CD4-positive, alpha-beta T cell treated with Interleukin-12 subunit alpha and Interleukin-12 subunit beta, for 1 hour (primary cell): ENCODE results near the gene VRTN.
"Not testable (repeated sequence)": the region's sequence is repeated elsewhere in the genome, so short reads cannot be mapped to it uniquely, and the experiment has no call there.

Experiments
- DNase-seq: peaks from one replicate; pipeline ENCODE4 v3.0.0-alpha.2; 2020

Gene VRTN

DNA sequence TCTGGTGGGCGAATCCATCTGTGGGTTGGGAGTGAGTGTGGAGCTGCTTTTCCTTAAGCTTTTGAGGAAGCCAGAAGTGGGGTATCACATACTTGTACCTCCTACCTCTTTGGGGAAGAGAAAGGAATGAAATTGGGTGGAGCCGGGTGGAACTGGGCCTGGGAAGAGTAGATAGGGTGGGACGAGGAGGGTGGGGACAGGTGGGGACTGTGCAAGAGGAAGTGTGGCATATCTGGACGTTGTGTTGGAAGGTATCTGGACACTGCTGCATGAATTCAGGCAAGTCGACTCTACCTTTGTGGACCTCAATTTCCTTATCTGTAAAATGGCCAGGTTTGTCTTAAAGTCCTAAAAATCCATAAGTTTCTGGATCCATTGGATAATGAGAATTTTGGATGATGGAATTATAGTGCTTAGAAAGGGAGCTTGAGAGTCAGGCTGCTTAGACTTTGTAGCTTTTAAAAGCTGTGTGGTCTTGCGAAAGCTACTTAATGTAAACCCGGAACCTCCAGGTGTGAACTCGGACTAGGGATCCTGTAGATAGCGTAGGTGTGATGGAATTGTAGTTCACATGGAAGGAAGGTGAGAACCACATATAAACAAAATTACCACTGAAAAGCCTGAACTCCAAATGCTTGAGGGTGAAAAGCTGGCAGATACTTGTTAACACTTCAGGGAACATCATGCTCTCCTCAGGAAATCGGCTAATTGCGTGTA, 2.1 kb downstream of the VRTN start:
- no peak for DNase-seq

DNA sequence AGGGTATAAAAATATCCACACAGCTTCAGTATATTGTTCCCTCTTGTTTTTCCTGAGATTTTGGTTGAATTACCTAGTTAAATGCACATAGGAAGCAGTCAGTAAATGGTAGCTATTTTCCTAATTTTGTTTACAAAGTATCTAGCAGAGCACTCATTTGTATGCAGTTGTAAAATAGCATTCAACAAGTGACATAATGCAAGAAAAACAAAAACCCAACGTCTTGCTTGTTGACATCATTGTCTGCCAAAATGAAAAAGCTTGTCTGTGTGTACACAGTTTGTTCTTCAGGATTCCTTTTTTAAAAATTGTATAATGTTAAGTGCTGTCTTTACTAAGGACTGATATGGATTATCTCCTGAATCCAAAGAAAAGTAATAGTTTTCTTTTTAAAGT, 2.7 kb downstream of the VRTN start:
- DNase-seq = no peak

DNA sequence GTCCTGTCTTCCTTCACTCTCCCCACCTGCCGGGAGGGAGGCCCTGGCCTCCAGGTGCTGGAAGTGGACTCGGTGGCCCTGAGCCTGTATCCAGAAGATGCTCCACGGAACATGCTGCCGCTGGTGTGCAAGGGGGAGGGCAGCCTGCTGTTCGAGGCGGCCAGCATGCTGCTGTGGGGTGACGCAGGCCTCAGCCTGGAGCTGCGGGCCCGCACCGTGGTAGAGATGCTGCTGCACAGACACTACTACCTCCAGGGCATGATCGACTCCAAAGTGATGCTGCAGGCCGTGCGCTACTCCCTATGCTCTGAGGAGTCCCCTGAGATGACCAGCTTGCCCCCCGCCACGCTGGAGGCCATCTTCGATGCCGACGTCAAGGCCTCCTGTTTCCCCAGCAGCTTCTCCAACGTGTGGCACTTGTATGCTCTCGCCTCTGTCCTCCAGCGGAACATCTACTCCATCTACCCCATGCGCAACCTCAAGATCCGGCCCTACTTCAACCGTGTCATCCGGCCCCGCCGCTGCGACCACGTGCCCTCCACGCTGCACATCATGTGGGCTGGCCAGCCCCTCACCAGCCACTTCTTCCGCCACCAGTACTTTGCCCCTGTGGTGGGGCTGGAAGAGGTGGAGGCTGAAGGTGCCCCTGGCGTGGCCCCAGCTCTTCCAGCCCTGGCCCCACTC, 8.8 kb downstream of the VRTN start:
- no peak for DNase-seq

DNA sequence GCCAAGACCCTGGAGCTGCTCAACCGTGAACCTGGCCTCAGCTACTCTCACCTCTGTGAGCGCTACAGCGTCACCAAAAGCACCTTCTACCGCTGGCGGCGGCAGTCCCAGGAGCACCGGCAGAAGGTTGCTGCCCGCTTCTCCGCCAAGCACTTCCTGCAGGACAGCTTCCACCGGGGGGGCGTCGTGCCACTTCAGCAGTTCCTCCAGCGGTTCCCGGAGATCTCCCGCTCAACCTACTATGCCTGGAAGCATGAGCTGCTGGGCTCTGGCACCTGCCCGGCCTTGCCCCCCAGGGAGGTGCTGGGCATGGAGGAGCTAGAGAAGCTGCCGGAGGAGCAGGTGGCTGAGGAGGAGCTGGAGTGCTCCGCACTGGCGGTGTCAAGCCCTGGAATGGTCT, 9.3 kb downstream of the VRTN start:
- DNase-seq = no peak

DNA sequence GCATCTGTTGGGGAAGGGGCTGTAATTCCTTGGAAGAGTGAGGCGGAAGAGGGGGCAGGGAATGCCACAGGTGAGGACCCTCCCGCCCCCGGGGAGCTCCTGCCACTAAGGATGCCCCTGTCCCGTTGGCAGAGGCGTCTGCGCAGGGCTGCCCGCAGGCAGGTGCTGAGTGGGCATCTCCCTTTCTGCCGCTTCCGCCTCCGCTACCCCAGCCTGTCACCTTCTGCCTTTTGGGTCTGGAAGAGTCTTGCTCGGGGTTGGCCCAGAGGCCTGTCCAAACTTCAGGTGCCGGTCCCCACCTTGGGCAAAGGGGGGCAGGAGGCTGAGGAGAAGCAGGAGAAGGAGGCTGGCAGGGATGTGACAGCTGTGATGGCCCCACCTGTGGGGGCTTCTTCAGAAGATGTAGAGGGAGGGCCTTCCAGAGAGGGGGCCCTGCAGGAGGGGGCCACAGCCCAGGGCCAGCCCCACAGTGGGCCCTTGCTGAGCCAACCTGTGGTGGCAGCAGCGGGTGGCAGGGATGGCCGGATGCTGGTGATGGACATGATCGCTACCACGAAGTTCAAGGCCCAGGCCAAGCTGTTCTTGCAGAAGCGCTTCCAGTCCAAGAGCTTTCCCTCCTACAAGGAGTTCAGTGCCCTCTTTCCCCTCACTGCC, 10.0 kb downstream of the VRTN start:
- no peak for DNase-seq

DNA sequence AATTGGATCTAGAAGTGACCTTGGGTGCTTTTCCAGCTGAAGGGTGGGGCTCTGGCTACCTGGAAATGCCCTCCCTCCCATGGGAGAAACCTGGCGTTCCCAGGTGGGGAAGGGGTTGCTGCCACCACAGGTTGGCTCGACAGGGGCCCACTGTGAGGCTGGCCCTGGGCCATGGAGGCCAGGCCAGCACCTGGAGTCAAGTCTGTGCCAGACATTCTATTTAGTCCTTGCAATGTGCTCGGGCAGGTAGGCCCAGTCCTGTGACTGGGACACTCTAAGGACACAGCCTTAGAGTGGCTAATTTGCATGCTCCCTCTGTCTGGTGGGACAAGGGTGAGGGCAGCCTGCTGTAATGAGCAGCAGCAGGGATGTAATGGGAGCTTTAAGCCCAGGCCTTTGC, 11.9 kb downstream of the VRTN start:
- DNase-seq = no peak

DNA sequence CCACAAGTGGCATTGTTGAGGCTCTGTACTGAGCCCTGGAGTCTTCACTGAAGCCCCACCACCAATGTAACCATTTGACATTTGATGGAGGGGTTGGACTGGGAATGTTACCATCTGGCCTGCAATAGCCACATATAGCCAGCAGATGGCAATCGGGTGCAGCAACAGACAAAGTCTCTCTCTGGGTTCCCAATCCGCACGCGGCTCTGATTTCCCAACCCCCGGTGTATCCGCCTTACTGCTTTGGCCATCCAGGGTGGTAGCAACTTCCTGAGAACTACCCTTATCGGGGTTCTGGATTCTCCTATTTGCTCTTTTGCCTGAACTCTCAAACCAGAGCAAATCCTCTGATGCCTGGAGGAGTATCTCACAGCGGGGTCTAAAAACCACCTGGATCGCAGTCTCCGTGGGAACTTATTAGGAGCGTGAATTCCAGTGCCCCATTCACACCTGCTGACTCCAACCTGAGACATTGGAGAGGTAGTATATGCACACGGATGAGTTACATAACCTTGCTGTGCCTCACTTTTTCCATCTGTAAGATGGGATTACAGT, 14.2 kb downstream of the VRTN start:
- peak; percentile 67 for DNase-seq

DNA sequence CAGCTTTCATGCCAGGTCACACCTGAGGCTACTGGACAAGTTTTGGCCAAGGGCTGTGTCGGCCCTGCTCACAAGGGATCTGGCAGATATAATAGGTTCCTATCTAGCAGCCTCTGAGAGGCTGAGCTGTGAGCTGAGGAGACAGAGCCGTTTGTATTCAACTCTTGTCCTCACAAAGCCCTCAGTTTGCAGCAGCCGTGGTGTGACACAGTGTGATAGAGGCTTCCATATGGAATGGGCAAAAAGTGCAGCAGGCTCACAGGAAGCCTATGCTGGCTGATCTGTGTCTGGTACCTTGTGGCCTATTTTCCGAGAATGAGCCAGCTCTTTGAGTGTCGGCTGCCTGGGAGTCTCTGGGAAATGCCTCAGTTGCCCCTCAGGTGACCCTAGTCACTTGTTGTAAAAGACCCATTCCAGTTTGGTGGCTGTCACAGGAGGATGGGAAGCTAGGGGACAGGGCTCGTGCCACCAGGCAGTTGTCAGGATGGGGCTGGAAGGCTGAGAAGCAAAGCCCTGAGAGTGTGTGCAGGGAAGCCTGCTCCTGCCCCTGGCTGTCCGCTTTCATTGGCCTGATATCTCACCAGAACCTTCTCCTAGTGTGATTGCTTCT, 16.1 kb downstream of the VRTN start:
- DNase-seq = no peak

DNA sequence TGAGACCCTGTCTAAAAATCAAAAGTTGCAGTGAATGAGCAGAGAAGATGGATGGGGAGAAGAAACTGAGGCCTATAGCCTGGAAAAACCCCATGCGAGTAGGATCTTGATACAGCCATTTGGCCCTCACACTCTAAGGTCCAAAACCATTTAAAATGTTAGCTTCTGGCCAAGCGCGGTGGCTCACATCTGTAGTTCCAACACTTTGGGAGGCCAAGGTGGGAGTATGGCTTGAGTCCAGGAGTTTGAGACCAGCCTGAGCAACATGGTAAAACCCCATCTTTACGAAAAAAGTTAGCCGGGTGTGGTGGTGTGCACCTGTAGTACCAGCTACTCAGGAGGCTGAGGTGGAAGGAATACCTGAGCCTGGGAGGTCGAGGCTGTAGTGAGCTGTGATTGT, 19.8 kb downstream of the VRTN start:
- DNase-seq = no peak

DNA sequence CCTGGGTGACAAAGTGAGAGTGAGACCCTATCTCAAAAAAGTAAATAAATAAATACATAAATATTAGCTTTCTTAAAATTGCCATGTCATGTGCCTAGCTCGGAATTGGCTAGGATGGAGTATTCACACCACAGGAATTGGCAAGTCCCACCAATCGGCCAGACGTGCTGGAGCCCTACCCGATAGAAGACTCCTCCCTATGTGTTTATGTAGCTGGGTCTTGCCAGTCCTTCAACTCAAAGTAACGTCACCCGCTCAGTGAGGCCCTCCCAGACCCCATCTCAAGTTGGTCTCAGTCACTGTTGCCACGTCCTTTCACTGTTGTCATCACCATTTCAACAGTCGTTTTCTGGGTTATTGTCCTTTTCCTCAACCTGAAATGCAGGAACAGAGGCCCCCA, 20.2 kb downstream of the VRTN start:
- no peak for DNase-seq

DNA sequence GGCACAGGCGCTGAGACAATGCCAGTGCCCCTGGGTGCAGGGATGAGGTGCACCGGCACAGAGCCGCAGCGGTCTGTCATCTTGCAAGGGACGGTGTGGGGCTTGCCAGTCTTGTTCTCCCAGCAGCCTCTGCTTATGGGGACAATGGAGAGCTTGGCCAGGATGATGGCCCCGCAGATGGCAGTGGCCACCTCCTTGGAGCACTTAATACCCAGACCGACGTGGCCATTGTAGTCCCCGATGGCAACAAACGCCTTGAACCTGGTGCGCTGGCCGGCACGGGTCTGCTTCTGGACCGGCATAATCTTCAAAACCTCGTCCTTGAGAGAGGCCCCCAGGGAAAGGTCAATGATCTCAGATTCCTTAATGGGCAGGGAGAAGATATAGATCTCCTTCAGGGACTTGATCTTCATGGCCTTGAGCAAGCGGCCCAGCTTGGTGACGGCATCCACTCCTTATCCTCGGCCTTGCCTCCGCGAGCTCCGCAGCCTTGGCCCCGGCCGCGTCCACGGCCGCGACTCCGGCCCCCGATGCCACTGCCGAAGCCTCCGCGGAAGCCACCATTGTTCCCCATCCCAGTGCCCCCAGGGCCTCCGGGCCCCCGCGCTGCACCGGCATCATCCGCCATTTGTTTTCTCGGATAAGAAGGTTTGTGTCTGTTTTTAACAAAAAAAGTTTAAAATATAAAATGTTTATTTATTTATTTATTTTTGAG, 29.9 kb downstream of the VRTN start:
- no peak for DNase-seq

DNA sequence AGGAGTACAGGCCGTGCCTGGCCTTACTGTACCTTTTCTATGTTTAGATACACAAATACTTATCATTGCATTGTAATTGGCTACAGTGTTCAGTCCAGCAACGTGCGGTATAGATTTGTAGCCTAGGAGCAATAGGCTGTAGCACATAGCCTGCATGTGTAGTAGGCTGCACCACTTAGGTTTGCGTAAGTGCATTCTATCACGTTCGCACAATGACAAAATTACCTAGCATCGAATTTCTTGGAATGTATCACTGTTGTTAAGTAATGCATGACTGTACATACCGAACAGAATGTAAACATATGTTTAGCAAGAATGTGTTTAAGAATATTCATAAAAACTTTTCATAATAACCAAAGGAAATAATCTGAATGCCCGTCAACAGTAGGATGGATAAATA, 31.9 kb downstream of the VRTN start:
- DNase-seq = no peak

DNA sequence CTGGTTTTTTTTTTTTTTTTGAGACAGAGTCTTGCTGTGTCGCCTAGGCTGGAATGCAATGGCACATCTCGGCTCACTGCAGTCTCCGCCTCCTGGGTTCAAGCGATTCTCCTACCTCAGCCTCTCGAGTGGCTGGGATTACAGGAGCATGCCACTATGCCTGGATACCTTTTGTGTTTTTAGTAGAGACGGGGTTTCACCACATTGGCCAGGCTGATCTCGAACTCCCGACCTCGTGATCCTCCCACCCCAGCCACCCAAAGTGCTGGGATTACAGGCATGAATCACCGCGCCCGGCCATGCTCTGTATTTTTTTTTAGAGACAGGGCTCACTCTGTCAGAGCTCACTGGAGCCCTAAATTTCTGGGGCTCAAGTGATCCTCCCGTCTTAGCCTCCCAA, 32.6 kb downstream of the VRTN start:
- DNase-seq = no peak

DNA sequence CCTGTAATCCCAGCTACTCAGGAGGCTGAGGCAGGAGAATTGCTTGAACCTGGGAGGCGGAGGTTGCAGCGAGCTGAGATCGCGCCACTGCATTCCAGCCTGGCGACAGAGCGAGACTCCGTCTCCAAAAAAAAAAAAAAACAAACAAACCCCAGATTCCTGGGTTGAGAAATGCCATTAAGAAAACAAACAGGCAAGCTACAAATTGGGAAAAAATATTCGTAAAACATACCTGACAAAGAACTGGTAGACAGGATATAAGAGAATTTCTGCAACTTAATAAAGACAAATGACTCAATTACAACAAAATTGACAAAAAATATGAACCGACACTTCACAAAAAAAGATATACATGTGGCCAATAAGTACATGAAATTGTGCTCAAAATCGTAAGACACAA, 33.3 kb downstream of the VRTN start:
- not testable (repeated sequence) for DNase-seq

DNA sequence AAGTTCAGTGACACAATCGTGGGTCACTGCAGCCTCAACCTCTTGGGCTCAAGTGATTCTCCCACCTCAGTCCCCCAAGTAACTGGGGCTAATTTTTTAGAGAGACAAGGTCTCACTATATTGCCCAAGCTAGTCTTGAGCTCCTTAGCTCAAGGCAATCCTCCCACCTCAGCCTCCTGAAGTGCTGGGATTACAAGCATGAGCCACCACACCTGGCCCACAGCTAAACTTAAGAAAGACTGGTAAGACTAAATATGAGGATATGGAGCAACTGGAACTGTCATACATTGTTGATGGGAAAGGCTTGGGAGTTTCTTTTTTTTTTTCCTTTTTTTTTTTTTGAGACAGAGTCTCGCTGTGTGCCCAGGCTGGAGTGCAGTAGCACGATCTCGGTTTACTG, 34.0 kb downstream of the VRTN start:
- DNase-seq = no peak

DNA sequence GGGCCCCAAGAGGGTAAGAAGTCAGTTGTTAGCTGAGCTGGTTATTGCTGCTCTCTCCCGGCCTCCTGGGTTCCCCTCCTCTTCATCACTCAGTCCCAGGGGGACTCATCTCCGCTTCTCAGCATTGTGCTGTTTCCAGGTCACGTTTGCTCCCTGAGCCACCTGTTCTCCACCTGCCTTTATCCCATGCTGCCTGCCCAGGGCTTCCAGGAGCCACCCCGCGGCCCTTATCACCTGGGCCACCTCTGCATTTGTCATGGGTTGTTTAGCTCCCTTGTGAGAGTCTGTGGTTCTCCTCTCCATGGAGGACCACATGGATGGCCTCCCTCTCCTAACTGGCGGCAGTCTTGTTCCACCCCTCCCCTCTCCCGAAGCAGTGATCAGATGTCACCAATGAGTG, 41.7 kb downstream of the VRTN start:
- DNase-seq = no peak

DNA sequence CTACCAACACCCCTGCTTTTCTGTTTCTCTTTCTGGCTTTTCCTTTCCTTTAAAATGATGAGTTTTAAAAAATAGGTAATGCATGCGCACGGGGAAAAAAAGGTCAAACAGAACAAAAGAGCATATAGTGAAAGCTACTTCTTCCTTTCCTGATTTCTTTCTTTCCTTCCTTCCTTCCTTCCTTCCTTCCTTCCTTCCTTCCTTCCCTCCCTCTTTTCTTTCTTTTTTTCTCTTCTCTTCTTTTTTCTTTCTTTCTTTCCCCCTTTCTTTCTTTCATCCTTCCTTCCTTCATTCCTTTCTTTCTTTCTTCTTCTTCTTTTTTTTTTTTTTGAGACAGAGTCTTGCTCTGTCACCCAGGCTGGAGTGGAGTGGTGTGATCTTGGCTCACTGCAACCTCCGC, 42.2 kb downstream of the VRTN start:
- not testable (repeated sequence) for DNase-seq

DNA sequence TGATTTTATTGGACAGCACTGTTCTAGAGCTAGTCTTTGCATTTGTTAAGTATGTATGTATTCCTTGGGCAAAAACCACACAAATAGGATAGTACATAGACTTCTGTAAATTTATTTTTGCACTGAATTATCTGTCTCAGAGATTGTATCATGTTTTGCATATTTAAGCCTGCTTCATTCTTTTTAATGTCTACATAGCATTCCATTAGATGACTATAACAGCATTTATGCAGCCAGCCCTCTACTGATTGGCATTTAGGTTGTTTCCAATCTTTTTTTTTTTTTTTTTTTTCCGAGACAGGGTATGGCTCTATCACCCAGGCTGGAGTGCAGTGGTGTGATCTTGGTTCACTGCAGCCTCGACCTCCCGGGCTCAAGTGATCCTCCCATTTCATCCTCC, 43.2 kb downstream of the VRTN start:
- DNase-seq = no peak

DNA sequence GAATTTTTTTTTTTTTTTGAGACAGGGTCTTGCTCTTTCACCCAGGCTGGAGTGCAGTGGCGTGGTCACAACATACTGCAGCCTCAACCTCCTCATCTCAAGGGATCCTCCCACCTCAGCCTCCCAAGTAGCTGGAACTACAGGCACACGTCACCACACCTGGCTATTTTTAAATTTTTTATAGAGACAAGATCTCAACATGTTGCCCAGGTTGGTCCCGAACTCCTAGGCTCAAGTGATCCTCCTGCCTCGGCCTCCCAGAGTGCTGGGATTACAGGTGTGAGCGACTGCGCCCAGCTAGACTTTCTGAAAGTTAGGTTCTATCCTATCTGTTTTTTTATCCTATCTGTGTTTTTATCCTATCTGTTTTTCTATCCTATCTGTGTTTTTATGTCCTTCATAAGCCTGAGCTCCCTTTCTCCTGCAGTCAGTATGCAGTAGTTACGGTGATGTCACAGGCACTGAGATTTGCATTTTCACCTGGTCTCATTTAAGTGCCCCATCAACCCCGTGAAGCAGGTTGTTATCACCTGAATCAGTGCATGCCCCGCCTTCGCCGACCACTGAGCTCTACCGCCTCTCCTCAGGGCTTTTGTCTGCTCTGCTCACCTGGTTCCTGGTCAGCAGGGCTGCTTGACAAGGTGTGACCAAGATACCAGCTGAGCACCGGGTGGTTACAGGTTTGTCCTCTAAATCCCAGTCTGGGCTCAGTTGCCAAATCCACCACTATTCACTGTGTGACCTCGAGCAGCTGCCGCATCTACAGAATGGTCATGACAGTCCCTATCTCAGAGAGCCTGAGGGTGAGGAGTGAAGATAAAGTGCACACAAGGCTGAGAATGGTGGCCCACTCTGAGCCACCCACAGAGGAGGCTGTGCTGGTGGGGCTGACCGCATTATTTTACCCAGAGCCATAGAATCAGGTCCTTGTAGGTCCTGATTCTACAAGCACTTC, 44.6 kb downstream of the VRTN start:
- no peak for DNase-seq

DNA sequence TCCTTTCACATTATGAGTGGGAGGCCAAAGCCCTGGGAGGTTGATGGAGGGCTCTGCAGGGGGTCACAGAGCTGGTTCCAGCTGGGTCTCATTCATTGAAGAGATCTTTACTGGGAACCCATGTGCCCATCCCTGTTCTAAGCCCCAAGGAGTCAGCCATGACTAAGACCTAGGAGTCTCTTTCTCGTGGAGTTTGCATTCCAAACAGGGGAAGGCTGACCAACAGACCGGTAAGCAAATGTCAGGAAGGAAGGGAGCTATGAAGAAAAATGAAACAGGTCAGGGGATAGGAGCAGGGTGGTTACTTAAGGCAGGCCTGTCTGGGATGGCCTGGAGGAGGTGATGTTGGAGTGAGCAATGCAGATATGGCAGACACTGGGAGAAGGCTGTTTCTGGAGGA, 46.3 kb downstream of the VRTN start:
- DNase-seq = no peak

DNA sequence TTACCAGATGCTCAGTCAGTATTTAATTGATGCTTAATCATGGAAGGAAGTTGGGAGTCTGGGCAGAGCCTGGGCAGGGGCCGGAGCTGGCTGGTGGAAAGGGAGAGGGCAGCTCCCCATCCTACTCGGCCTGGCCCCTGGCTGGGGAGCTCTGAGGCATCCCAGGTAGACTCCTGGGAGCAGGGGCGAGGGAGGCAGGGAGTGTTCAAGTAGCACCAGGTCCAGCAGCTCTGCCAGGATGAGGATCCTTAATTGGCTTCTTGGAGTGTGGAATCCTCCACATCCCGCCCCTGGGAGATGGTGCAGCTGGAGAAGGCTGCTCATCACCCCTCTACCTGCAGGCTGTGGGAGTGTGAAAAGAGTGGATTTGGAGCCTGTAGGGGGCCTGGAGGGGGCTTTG, 46.8 kb downstream of the VRTN start:
- no peak for DNase-seq
